Ascending aorta (tissue), 2 donors: ENCODE data around the gene ACTL7B. TPM values are rescaled to one million over a fixed set of nuclear protein-coding genes. Genes with fewer than 3 reads are reported as not detected.

Source experiments
- DNase-seq, 2 donors: peaks; one replicate each; pipeline ENCODE4 v3.0.0-alpha.2; 2019; ENCODE audit warnings: low spot score in 2 of 2
- H3K27ac ChIP-seq, 2 donors: fragments of 200-600 bp; sonication (generic); one replicate each; pipeline ENCODE4 v1.5.1; 2016 to 2017; ENCODE audit warnings: mild to moderate bottlenecking in 1 of 2
- H3K27me3 ChIP-seq: fragments of 200-600 bp; sonication (generic); one replicate; pipeline ENCODE4 v1.5.1; 2017
- H3K36me3 ChIP-seq, 2 donors: fragments of 200-600 bp; sonication (generic); one replicate each; pipeline ENCODE4 v1.5.1; 2016
- H3K4me1 ChIP-seq, 2 donors: fragments of 200-600 bp; sonication (generic); one replicate each; pipeline ENCODE4 v1.5.1; 2016 to 2017; ENCODE audit warnings: mild to moderate bottlenecking in 1 of 2
- H3K4me3 ChIP-seq, 2 donors: fragments of 200-600 bp; sonication (generic); one replicate each; pipeline ENCODE4 v1.5.1; 2016 to 2017; ENCODE audit warnings: mild to moderate bottlenecking in 1 of 2
- H3K9me3 ChIP-seq, 2 donors: fragments of 200-600 bp; sonication (generic); one replicate each; pipeline ENCODE4 v1.5.1; 2016
- intact Hi-C: fragments of 100-400 bp; cut with DNase I; formaldehyde crosslinking; loops from one replicate; pipeline ENCODE4 v1.15.1; 2023
- total RNA-seq: library from RNA; depleted of rRNA; stranded (reverse); fragments of >200 nt; gene quantifications from one replicate; pipeline ENCODE4 v1.1.0, GENCODE V29; 2016
- TF ChIP-seq, protein P1 (sequence below), 3 experiments: fragments of 200-600 bp in 2 of 3; fragments of 450-650 bp in 1 of 3; sonication (generic) in 2 of 3; IDR thresholded peaks; one replicate each; pipeline ENCODE4 v1.5.1; 2016 to 2019; ENCODE audit warnings: antibody characterized with exemption in 3 of 3, mild to moderate bottlenecking in 1 of 3, moderate library complexity in 1 of 3

ACTL7B gene
- total RNA-seq, 1 donor from 2014 or later = not detected

DNA sequence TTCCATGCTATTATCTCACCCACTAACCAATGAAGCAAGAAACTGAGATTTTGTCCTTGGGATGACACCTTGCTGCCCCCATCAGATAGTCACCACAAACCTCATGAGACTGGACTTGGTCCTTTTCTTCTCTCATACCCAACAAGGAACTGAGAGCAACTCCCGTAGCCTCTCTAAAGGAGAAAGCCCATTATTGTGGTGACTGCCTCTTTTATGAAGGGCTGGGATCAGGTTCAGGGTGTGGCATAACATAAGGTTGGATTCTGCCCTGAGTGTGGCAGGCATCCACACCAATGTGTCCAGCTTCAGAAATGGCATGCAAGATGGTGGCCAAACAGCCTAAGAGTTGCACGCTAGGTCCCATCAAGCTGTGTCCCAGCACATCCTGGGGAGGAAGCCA lies 5.0 kb upstream of the ACTL7B start:
- TF ChIP-seq, protein P1, sequence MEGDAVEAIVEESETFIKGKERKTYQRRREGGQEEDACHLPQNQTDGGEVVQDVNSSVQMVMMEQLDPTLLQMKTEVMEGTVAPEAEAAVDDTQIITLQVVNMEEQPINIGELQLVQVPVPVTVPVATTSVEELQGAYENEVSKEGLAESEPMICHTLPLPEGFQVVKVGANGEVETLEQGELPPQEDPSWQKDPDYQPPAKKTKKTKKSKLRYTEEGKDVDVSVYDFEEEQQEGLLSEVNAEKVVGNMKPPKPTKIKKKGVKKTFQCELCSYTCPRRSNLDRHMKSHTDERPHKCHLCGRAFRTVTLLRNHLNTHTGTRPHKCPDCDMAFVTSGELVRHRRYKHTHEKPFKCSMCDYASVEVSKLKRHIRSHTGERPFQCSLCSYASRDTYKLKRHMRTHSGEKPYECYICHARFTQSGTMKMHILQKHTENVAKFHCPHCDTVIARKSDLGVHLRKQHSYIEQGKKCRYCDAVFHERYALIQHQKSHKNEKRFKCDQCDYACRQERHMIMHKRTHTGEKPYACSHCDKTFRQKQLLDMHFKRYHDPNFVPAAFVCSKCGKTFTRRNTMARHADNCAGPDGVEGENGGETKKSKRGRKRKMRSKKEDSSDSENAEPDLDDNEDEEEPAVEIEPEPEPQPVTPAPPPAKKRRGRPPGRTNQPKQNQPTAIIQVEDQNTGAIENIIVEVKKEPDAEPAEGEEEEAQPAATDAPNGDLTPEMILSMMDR (IDR thresholded peaks at IDR 0.05) = no peak
- no peaks in the 10 kb centered on the region for H3K27me3 ChIP-seq
- no peaks in the 10 kb centered on the region for H3K4me1 ChIP-seq
- H3K4me3 ChIP-seq = no peak overlapping the region
- no peak for DNase-seq
- H3K36me3 ChIP-seq = no peaks in the 10 kb centered on the region
- intact Hi-C loops = no loop called here
- H3K9me3 ChIP-seq = no peaks in the 10 kb centered on the region
- H3K27ac ChIP-seq = no peak overlapping the region

DNA sequence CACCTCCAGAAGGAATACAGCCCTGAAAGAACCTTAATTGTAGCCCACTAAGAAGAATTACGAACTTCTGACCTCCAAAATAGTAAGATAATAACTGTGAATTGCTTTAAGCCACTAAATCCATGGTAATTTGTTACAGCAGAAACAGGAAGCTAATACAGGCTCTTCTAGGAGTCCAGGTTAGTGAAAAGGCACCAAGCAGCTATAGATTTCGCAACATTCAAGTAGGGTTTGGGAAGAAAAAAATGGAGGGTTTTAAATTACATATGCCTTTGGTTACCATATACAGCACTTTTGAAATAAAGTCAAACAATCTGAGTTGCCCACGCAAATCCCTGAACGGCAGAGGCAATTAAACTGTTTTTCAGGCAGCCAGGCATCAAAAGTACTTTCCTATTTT lies 4.6 kb upstream of the ACTL7B start:
- intact Hi-C loops = no loop called here
- TF ChIP-seq, protein P1 (IDR thresholded peaks at IDR 0.05) = no peak
- Histone ChIP-seq H3K9me3 (no peaks in the 10 kb centered on the region), H3K4me1 (no peaks in the 10 kb centered on the region), H3K36me3 (no peaks in the 10 kb centered on the region), H3K4me3 (no peak overlapping the region), H3K27me3 (no peaks in the 10 kb centered on the region), H3K27ac (no peak overlapping the region)
- no peak for DNase-seq

DNA sequence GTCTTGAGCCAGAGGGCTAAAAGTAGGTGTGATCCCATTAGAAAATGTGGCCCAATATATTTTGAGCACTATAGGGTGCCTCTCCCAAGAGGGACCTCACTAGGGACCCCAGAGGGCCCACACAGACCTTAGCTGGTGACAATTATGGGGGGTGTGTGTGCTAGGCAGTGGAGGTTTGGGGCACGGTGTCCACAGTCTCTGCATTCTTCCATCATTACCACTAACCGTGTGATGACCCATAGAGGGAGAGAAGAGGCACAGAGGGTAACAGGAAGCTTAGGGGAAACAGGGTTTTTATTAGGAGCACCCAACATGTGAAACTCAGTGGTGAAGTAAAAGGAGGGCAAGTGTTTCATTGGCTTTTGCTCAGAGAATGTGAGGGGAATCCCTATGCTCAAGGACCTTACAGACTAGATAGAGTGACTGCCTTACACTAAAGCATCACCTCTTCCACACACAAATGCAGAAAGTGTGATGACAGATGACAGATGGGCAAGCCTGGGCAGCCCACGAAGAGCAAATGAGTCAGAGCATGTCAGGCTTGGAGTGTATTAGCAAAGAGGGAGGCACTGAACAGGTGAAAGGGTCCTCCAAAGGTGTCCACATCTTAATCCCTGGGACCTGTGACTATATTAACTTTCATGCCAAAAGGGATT lies 3.8 kb upstream of the ACTL7B start:
- Histone ChIP-seq H3K27ac (no peak overlapping the region), H3K4me1 (no peaks in the 10 kb centered on the region), H3K4me3 (no peak overlapping the region), H3K27me3 (no peaks in the 10 kb centered on the region), H3K9me3 (no peaks in the 10 kb centered on the region), H3K36me3 (no peaks in the 10 kb centered on the region)
- DNase-seq = no peak
- intact Hi-C loops = no loop called here
- TF ChIP-seq, protein P1 (IDR thresholded peaks at IDR 0.05) = no peak

GRCh38 chr9:108857572-108857971 lies 1.8 kb upstream of the ACTL7B start:
- Histone ChIP-seq H3K4me1 (no peaks in the 10 kb centered on the region), H3K27ac (no peak overlapping the region), H3K4me3 (no peak overlapping the region), H3K27me3 (no peaks in the 10 kb centered on the region), H3K9me3 (no peaks in the 10 kb centered on the region), H3K36me3 (no peaks in the 10 kb centered on the region)
- TF ChIP-seq, protein P1 (IDR thresholded peaks at IDR 0.05) = no peak
- no peak for DNase-seq
- intact Hi-C loops = no loop called here

- TF ChIP-seq, protein P1 (IDR thresholded peaks at IDR 0.05) = no peak
- Histone ChIP-seq H3K27me3 (no peaks in the 10 kb centered on the region), H3K4me3 (no peak overlapping the region), H3K4me1 (no peaks in the 10 kb centered on the region), H3K9me3 (no peaks in the 10 kb centered on the region), H3K36me3 (no peaks in the 10 kb centered on the region), H3K27ac (no peak overlapping the region)
- DNase-seq = no peak
- intact Hi-C loops = no loop called here
Measured at GRCh38 chr9:108855529-108855886, 278 bp downstream of the ACTL7B start.
